Stimulated activated CD8-positive, alpha-beta memory T cell treated with anti-CD3 and anti-CD28 coated beads, Interleukin-2, amount 100 ng/mL, for 48 hours (primary cell): Measurements from ENCODE around the gene SORBS2.
"Not testable (repeated sequence)": the region's sequence is repeated elsewhere in the genome, so short reads cannot be mapped to it uniquely, and the experiment has no call there.

ENCODE experiments used
- DNase-seq, 2 donors: peaks; one replicate each; pipeline ENCODE4 v3.0.0-alpha.2; 2020; ENCODE audit warnings: low read depth in 2 of 2

Gene SORBS2

GRCh38 chr4:185560316-185560715, 251.7 kb downstream of the SORBS2 start:
- no peak for DNase-seq

- DNase-seq, result no peak
Observed at GRCh38 chr4:185559915-185560281, 252.1 kb downstream of the SORBS2 start.

- not testable (repeated sequence) for DNase-seq
Observed at GRCh38 chr4:185559251-185559914, 252.6 kb downstream of the SORBS2 start.

GRCh38 chr4:185554365-185555126, 257.4 kb downstream of the SORBS2 start:
- DNase-seq, result no peak

- DNase-seq, result no peak
Observed at GRCh38 chr4:185552254-185552653, 259.7 kb downstream of the SORBS2 start.

- DNase-seq, result no peak
Observed at GRCh38 chr4:185550933-185551332, 261.1 kb downstream of the SORBS2 start.

- DNase-seq, result no peak
Observed at GRCh38 chr4:185549095-185549639, 262.8 kb downstream of the SORBS2 start.

- no peak for DNase-seq
Observed at GRCh38 chr4:185548587-185548986, 263.4 kb downstream of the SORBS2 start.

- no peak for DNase-seq
Observed at GRCh38 chr4:185546335-185546734, 265.7 kb downstream of the SORBS2 start.

- no peak for DNase-seq
Observed at GRCh38 chr4:185542626-185543315, 269.2 kb downstream of the SORBS2 start.

GRCh38 chr4:185541251-185541727, 270.7 kb downstream of the SORBS2 start:
- no peak for DNase-seq

- no peak for DNase-seq
Observed at GRCh38 chr4:185540487-185541120, 271.4 kb downstream of the SORBS2 start.

GRCh38 chr4:185540040-185540439, 272.0 kb downstream of the SORBS2 start:
- no peak for DNase-seq

- DNase-seq, result no peak
Observed at GRCh38 chr4:185538806-185539205, 273.2 kb downstream of the SORBS2 start.

- DNase-seq, result no peak
Observed at GRCh38 chr4:185536411-185536709, 275.6 kb downstream of the SORBS2 start.

- no peak for DNase-seq
Observed at GRCh38 chr4:185535612-185536410, 276.2 kb downstream of the SORBS2 start.
